Neural progenitor cell (in vitro differentiated cells): ENCODE measurements around the gene CRTC1.

Experiments used
- EZH2 ChIP-seq: fragments of 200-600 bp; sonication (generic); IDR thresholded peaks from 2 replicates; pipeline ENCODE4 v1.6.1; 2017; ENCODE audit warnings: antibody characterized with exemption, mild to moderate bottlenecking, moderate library complexity
- EZH2phosphoT487 ChIP-seq: fragments of 200-600 bp; sonication (generic); IDR thresholded peaks from 2 replicates; pipeline ENCODE4 v1.6.1; 2017; ENCODE audit warnings: antibody characterized with exemption
- TF ChIP-seq, protein P1 (sequence below): fragments of 200-600 bp; sonication (generic); IDR thresholded peaks from 2 replicates; pipeline ENCODE4 v1.5.1; 2017; ENCODE audit warnings: antibody characterized with exemption, mild to moderate bottlenecking

DNA sequence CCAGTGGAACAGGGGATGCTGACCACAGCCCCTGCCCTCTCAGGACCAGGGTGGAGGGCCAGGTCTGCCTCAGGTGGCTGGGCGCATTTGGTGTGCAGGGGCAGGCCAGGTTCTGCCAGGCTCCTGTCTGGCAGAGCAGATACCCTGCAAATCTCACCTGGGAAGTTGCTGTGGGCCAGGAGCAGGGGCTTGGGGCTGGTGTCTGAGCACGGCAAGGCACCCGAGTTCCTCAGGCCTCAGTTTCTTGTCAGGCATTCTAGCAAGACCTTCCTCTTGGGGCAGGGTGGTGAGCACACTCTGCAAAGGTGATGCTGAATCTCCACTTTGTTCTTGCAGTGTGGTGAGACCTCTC lies 1.1 kb downstream of the CRTC1 start:
- TF ChIP-seq, protein P1, sequence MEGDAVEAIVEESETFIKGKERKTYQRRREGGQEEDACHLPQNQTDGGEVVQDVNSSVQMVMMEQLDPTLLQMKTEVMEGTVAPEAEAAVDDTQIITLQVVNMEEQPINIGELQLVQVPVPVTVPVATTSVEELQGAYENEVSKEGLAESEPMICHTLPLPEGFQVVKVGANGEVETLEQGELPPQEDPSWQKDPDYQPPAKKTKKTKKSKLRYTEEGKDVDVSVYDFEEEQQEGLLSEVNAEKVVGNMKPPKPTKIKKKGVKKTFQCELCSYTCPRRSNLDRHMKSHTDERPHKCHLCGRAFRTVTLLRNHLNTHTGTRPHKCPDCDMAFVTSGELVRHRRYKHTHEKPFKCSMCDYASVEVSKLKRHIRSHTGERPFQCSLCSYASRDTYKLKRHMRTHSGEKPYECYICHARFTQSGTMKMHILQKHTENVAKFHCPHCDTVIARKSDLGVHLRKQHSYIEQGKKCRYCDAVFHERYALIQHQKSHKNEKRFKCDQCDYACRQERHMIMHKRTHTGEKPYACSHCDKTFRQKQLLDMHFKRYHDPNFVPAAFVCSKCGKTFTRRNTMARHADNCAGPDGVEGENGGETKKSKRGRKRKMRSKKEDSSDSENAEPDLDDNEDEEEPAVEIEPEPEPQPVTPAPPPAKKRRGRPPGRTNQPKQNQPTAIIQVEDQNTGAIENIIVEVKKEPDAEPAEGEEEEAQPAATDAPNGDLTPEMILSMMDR = no peak
- TF ChIP-seq EZH2 (no peak), EZH2phosphoT487 (no peak)
